ENCODE measurements around the gene STPG2.
"Not testable (repeated sequence)": the region's sequence is repeated elsewhere in the genome, so short reads cannot be mapped to it uniquely, and the experiment has no call there.

Gene STPG2

DNA sequence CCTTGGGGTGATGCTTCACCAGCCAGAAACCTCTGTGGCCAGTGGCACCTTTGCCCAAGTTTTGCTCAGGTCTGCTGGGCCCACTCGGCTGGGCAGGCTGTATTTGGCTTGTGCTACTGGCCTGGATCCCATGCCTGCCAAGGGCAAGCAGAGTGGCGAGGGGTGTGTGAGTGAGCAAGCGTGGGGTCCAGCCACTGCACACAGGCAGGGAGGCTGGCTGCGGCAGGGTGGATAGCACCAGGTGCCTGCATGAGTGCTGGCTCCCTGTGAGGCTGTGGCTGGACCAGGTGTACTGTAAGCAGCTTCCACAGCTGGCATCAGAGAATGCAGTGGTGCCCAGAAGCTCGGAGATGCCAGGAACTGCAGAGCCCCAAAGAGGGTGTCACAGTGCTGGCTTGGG lies 478.5 kb downstream of the STPG2 start:
- no peaks in the 10 kb centered on the region for H3K9me3 ChIP-seq (ENCODE audit: low read length)
- no peaks in the 10 kb centered on the region for H3K27me3 ChIP-seq (ENCODE audit: control insufficient read depth in 1 of 2, insufficient read depth in 2 of 2, low read length in 2 of 2)
- H3K4me1 ChIP-seq (ENCODE audit: insufficient read depth, low read length) = no peaks in the 10 kb centered on the region
- no peak overlapping the region for H3K27ac ChIP-seq (ENCODE audit: low read depth, low read length)
- H3K9ac ChIP-seq (ENCODE audit: low read length) = no peak overlapping the region
- H3K4me3 ChIP-seq (ENCODE audit: low read depth in 1 of 2, low read length in 2 of 2) = no peak overlapping the region
- H3K36me3 ChIP-seq (ENCODE audit: insufficient read depth, low read length) = no peaks in the 10 kb centered on the region

DNA sequence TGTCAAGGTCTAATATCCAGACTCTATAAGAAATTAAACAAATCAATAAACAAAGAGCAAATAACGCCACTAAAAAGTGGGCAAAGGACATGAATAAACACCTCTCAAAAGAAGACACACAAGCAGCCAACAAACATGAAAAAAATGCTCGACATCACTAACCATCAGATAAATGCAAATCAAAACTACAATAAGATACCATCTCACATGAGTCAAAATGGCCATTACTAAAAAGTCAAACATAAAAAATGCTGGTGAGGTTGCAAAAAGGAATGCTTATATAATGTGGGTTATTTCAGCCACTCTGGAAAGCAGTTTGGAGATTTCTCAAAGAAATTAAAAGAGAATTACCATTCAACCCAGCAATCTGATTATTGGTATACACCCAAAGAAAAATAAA lies 481.1 kb downstream of the STPG2 start:
- no peaks in the 10 kb centered on the region for H3K36me3 ChIP-seq (ENCODE audit: insufficient read depth, low read length)
- no peaks in the 10 kb centered on the region for H3K27me3 ChIP-seq (ENCODE audit: control insufficient read depth in 1 of 2, insufficient read depth in 2 of 2, low read length in 2 of 2)
- H3K4me1 ChIP-seq (ENCODE audit: insufficient read depth, low read length) = no peaks in the 10 kb centered on the region
- no peak overlapping the region for H3K9ac ChIP-seq (ENCODE audit: low read length)
- no peaks in the 10 kb centered on the region for H3K9me3 ChIP-seq (ENCODE audit: low read length)
- H3K4me3 ChIP-seq (ENCODE audit: low read depth in 1 of 2, low read length in 2 of 2) = no peak overlapping the region
- H3K27ac ChIP-seq (ENCODE audit: low read depth, low read length) = no peak overlapping the region

DNA sequence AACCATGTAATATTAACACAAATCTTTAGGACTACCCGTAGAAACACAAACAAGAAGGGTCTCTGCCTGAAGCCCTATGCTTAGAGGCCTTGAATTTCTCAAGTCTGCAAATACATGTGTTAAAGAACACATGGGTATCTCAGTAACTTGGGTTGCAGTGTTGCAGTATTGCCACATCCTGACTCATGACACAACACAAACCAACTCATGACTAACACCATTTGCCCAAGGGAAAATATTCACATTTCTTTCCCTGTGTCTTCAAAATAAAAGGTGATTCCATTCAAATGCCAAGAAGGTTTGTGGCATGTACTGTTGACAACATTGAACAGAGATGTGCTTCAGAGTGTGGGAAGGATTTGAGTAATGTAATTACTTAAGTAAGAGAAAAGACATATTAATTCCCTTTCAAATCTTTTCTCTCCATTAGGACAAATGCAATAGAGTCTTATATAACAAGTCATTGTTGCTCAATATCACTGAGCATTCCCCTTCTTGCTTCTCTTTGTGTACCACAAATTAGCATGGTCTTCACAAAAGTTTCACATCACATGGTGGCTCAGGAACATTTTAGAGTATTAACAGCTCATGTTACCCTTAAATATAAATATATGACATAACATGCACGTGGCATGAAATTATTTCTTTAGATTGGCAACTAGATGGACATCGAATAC lies 487.1 kb downstream of the STPG2 start:
- Histone ChIP-seq H3K4me1 (ENCODE audit: insufficient read depth, low read length) (no peaks in the 10 kb centered on the region), H3K9me3 (ENCODE audit: low read length) (no peaks in the 10 kb centered on the region), H3K36me3 (ENCODE audit: insufficient read depth, low read length) (no peaks in the 10 kb centered on the region), H3K27ac (ENCODE audit: low read depth, low read length) (no peak overlapping the region), H3K27me3 (ENCODE audit: control insufficient read depth in 1 of 2, insufficient read depth in 2 of 2, low read length in 2 of 2) (no peaks in the 10 kb centered on the region), H3K9ac (ENCODE audit: low read length) (no peak overlapping the region), H3K4me3 (ENCODE audit: low read depth in 1 of 2, low read length in 2 of 2) (no peak overlapping the region)

DNA sequence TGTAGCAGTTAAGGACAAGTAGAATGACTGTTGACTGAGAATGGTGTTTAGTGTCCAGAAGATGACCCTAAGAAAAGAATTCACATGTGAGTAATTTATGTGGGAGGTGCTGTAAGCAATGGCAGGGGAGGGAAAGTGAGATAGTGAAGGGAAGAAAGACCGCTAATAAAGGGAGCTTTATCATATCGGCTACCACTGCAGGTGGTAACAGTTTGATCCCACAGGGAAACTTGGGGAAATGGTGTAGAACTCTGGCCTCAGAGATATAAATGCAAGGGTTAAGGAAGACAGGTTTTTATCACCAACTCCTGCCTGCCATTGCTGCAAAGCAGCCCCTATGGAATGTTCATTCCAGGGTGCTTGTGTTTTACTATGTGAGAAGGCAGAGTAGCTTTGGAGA lies 489.6 kb downstream of the STPG2 start:
- no peak overlapping the region for H3K9ac ChIP-seq (ENCODE audit: low read length)
- no peaks in the 10 kb centered on the region for H3K27me3 ChIP-seq (ENCODE audit: control insufficient read depth in 1 of 2, insufficient read depth in 2 of 2, low read length in 2 of 2)
- no peak overlapping the region for H3K27ac ChIP-seq (ENCODE audit: low read depth, low read length)
- H3K9me3 ChIP-seq (ENCODE audit: low read length) = no peaks in the 10 kb centered on the region
- H3K4me1 ChIP-seq (ENCODE audit: insufficient read depth, low read length) = no peaks in the 10 kb centered on the region
- no peak overlapping the region for H3K4me3 ChIP-seq (ENCODE audit: low read depth in 1 of 2, low read length in 2 of 2)
- no peaks in the 10 kb centered on the region for H3K36me3 ChIP-seq (ENCODE audit: insufficient read depth, low read length)

DNA sequence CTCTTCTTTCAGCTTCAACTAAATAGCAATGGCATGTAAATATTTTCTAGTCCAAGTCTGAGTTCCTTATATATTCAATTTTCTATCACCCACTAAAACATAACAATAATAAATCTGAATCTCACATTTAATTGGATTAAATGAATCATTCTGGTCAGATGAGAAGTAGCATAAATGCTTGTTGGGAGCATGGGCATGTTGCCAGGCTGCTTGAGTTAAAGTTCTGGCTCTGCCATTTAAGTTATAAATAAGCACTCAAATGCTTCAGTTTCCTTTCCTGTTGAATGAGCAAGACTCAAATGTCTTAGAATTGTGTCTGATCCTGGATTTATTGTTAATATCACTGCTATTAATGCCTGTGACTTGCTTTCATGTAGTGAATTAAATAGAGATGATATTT lies 496.3 kb downstream of the STPG2 start:
- Histone ChIP-seq H3K9me3 (ENCODE audit: low read length) (no peaks in the 10 kb centered on the region), H3K36me3 (ENCODE audit: insufficient read depth, low read length) (no peaks in the 10 kb centered on the region), H3K27ac (ENCODE audit: low read depth, low read length) (no peak overlapping the region), H3K4me3 (ENCODE audit: low read depth in 1 of 2, low read length in 2 of 2) (no peak overlapping the region), H3K27me3 (ENCODE audit: control insufficient read depth in 1 of 2, insufficient read depth in 2 of 2, low read length in 2 of 2) (no peaks in the 10 kb centered on the region), H3K9ac (ENCODE audit: low read length) (no peak overlapping the region), H3K4me1 (ENCODE audit: insufficient read depth, low read length) (peaks cover 20% of the 10 kb centered on the region)

DNA sequence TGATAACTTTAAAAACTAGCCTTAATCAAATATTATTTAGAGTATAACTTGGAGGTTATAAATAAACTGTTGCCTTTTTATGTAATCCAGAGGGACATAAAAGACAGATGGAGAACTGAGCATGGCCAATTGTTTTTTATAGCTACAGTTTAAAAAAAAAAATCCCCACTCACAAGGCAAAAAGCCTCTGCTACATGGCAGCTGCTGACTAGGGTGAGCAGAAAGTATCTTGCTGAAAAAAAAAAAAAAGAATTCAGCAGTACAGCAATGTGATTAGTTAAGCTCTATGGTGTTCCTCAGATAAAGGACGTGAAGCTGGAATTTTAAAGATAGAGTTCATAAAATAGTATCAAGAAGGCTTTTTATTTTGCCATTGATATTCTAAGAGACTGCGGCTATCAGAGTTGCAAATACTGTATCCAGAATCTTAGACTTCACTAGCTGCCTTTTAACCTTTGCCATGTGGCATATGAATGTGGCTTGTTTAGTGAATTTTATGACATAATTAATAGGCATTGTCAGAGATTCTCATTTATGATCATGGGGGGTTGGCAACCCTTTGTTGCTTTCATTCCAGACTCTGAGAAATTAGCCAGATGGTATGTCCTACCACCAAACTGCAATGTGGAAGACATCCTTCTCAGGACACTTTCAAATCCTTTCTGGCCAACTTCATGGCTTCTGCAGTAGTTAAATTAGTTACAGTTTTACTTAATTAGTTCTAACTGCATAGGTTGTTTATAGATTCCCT lies 498.0 kb downstream of the STPG2 start:
- Histone ChIP-seq H3K9ac (ENCODE audit: low read length) (no peak overlapping the region), H3K27ac (ENCODE audit: low read depth, low read length) (no peak overlapping the region), H3K27me3 (ENCODE audit: control insufficient read depth in 1 of 2, insufficient read depth in 2 of 2, low read length in 2 of 2) (no peaks in the 10 kb centered on the region), H3K9me3 (ENCODE audit: low read length) (no peaks in the 10 kb centered on the region), H3K36me3 (ENCODE audit: insufficient read depth, low read length) (no peaks in the 10 kb centered on the region), H3K4me3 (ENCODE audit: low read depth in 1 of 2, low read length in 2 of 2) (no peak overlapping the region), H3K4me1 (ENCODE audit: insufficient read depth, low read length) (peaks cover 20% of the 10 kb centered on the region)

DNA sequence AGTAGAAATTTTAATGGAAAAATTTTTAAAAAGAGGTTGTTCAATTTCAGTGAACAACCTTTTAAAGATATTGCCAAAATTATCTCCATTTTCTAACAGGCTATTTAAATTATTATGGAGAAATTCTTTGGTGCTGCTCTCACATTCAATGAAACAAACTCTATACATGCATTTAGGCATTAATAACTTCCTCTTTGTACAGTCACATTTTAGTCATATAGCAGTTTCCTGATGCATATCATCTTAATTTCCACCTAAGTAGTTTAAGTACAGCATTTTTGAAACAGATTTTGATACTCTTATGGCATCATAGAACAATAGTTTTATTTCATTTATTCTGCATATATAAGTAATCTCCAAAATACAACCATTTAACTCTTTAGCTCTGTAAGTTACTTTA lies 500.1 kb downstream of the STPG2 start:
- Histone ChIP-seq H3K9me3 (ENCODE audit: low read length) (no peaks in the 10 kb centered on the region), H3K4me3 (ENCODE audit: low read depth in 1 of 2, low read length in 2 of 2) (no peak overlapping the region), H3K4me1 (ENCODE audit: insufficient read depth, low read length) (peaks cover 20% of the 10 kb centered on the region), H3K27me3 (ENCODE audit: control insufficient read depth in 1 of 2, insufficient read depth in 2 of 2, low read length in 2 of 2) (no peaks in the 10 kb centered on the region), H3K9ac (ENCODE audit: low read length) (no peak overlapping the region), H3K27ac (ENCODE audit: low read depth, low read length) (no peak overlapping the region), H3K36me3 (ENCODE audit: insufficient read depth, low read length) (no peaks in the 10 kb centered on the region)

DNA sequence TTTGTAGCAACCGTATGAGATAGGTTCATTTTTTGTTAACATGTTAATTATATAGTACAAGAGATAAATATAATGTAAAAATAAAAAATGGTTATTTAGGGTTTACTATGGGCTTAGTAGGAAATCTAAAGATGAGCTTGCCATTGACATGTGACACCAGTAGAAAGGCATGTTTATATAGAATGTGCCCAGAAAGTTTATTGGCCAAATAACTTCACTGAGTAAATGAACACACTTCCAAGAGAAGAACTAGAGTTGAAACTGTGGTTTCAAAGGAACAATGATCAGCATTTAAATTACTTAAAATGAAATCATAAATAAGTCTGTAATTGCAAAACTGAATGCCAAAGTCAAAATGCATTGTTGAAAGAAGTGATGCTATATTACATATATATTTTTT lies 503.3 kb downstream of the STPG2 start:
- Histone ChIP-seq H3K36me3 (ENCODE audit: insufficient read depth, low read length) (no peaks in the 10 kb centered on the region), H3K4me3 (ENCODE audit: low read depth in 1 of 2, low read length in 2 of 2) (no peak overlapping the region), H3K27ac (ENCODE audit: low read depth, low read length) (no peak overlapping the region)

DNA sequence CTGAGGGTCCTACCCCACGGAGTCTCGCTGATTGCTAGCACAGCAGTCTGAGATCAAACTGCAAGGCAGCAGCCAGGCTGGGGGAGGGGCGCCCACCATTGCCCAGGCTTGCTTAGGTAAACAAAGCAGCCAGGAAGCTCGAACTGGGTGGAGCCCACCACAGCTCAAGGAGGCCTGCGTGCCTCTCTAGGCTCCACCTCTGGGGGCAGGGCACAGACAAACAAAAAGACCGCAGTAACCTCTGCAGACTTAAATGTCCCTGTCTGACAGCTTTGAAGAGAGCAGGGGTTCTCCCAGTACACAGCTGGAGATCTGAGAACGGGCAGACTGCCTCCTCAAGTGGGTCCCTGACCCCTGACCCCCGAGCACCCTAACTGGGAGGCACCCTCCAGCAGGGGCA lies 509.4 kb downstream of the STPG2 start:
- not testable (repeated sequence) for H3K9ac ChIP-seq (ENCODE audit: low read length); H3K4me1 ChIP-seq (ENCODE audit: insufficient read depth, low read length); H3K9me3 ChIP-seq (ENCODE audit: low read length); H3K27ac ChIP-seq (ENCODE audit: low read depth, low read length); H3K4me3 ChIP-seq (ENCODE audit: low read depth in 1 of 2, low read length in 2 of 2); H3K27me3 ChIP-seq (ENCODE audit: control insufficient read depth in 1 of 2, insufficient read depth in 2 of 2, low read length in 2 of 2); H3K36me3 ChIP-seq (ENCODE audit: insufficient read depth, low read length)

More for the DNA sequence above, 503.3 kb downstream of the STPG2 start:
- Histone ChIP-seq H3K9me3 (ENCODE audit: low read length) (no peaks in the 10 kb centered on the region), H3K27me3 (ENCODE audit: control insufficient read depth in 1 of 2, insufficient read depth in 2 of 2, low read length in 2 of 2) (no peaks in the 10 kb centered on the region), H3K4me1 (ENCODE audit: insufficient read depth, low read length) (peaks cover 3% of the 10 kb centered on the region), H3K9ac (ENCODE audit: low read length) (no peak overlapping the region)

DNA sequence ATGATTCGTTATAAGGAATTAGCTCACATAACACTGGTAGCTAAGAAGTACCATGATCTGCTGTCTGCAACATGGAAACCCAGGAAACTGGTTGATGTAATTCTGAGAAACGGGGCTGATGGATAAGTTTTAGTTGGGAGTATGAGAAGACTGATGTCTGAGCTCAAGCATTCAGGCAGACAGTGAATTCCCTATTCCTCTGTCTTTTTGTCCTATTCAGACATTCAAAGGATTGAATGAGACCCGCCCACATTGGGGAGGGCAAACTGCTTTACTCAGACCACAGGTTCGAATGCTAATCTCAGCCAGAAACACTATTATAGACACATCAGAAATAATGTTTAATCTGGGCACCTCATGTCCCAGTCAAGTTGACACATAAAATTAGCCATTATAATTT lies 515.5 kb downstream of the STPG2 start:
- no peaks in the 10 kb centered on the region for H3K27me3 ChIP-seq (ENCODE audit: control insufficient read depth in 1 of 2, insufficient read depth in 2 of 2, low read length in 2 of 2)
- no peak overlapping the region for H3K27ac ChIP-seq (ENCODE audit: low read depth, low read length)
- H3K4me3 ChIP-seq (ENCODE audit: low read depth in 1 of 2, low read length in 2 of 2) = no peak overlapping the region
- no peak overlapping the region for H3K9ac ChIP-seq (ENCODE audit: low read length)
- no peaks in the 10 kb centered on the region for H3K36me3 ChIP-seq (ENCODE audit: insufficient read depth, low read length)
- no peaks in the 10 kb centered on the region for H3K9me3 ChIP-seq (ENCODE audit: low read length)
- no peaks in the 10 kb centered on the region for H3K4me1 ChIP-seq (ENCODE audit: insufficient read depth, low read length)

DNA sequence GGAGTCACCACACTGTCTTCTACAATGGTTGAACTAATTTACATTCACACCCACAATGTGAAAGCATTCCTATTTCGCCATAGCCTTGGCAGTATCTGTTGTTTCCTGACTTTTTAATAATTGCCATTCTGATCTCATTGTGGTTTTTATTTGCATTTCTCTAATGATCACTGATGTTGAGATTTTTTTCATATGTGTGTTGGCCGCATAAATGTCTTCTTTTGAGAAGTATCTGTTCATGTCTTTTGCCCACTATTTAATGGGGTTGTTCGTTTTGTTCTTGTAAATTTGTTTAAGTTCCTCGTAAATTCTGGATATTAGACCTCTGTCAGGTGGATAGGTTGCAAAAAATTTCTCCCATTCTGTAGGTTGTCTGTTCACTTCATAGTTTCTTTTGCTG lies 519.1 kb downstream of the STPG2 start:
- Histone ChIP-seq H3K27me3 (ENCODE audit: control insufficient read depth in 1 of 2, insufficient read depth in 2 of 2, low read length in 2 of 2) (no peaks in the 10 kb centered on the region), H3K9ac (ENCODE audit: low read length) (no peak overlapping the region), H3K36me3 (ENCODE audit: insufficient read depth, low read length) (no peaks in the 10 kb centered on the region), H3K27ac (ENCODE audit: low read depth, low read length) (no peak overlapping the region), H3K4me3 (ENCODE audit: low read depth in 1 of 2, low read length in 2 of 2) (no peak overlapping the region), H3K9me3 (ENCODE audit: low read length) (no peaks in the 10 kb centered on the region), H3K4me1 (ENCODE audit: insufficient read depth, low read length) (no peaks in the 10 kb centered on the region)

DNA sequence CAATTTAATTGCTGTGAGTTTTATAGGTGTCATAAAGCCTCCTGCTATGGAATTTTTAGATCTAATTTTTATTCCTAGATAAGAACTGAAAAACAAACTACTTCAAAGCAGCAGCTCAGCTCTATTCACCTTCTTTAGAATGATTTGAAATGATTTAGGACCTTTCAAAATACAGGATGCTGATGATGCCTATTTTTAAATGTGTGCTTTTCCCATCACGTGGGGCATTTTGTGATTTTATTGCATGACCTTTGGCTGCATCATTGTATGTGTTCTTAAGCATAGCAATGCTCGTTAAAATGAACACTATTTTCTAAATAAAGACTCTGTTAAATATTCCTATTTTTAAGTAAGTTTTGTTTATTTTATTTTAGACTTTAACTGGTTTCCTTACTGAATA lies 537.3 kb downstream of the STPG2 start:
- no peak overlapping the region for H3K4me3 ChIP-seq (ENCODE audit: low read depth in 1 of 2, low read length in 2 of 2)
- no peaks in the 10 kb centered on the region for H3K27me3 ChIP-seq (ENCODE audit: control insufficient read depth in 1 of 2, insufficient read depth in 2 of 2, low read length in 2 of 2)
- H3K27ac ChIP-seq (ENCODE audit: low read depth, low read length) = no peak overlapping the region
- no peaks in the 10 kb centered on the region for H3K4me1 ChIP-seq (ENCODE audit: insufficient read depth, low read length)
- H3K9ac ChIP-seq (ENCODE audit: low read length) = no peak overlapping the region
- H3K9me3 ChIP-seq (ENCODE audit: low read length) = no peaks in the 10 kb centered on the region
- no peaks in the 10 kb centered on the region for H3K36me3 ChIP-seq (ENCODE audit: insufficient read depth, low read length)
